ENCODE data around the gene PIK3R5.

The PIK3R5 gene

GRCh38 chr17:8832711-8833352, 132.7 kb downstream of the PIK3R5 start:
- no peak for DNase-seq (ENCODE audit: low read depth)

GRCh38 chr17:8831234-8831849, 134.2 kb downstream of the PIK3R5 start:
- DNase-seq (ENCODE audit: low read depth), result no peak

- DNase-seq (ENCODE audit: low read depth), result no peak
These were observed 135.4 kb downstream of the PIK3R5 start for GRCh38 chr17:8830141-8830540.

GRCh38 chr17:8829036-8829941, 136.2 kb downstream of the PIK3R5 start:
- no peak for DNase-seq (ENCODE audit: low read depth)
